ENCODE data around the gene RTKN. TPM values are rescaled to one million over a fixed set of nuclear protein-coding genes. Genes with fewer than 3 reads are reported as not detected.
A peak's percentile ranks its signal among the peaks of the same experiment; 100 is the strongest.

RTKN gene
- total and polyA plus RNA-seq, 2 of the 13 experiments (the other 11 are each of a cell fraction or from before 2014, with no cell fraction given), result 159 to 166 TPM

- TF ChIP-seq CREM (IDR thresholded peaks at IDR 0.05) (peak; percentile 95), CREM (CRISPR knock-in tag; IDR thresholded peaks at IDR 0.05) (no peak), ZNF572 (CRISPR knock-in tag; IDR thresholded peaks at IDR 0.05) (no peak), MBD4 (IDR thresholded peaks at IDR 0.05; ENCODE audit: borderline replicate concordance, low read length) (no peak), NFE2L1 (CRISPR knock-in tag; IDR thresholded peaks at IDR 0.05; ENCODE audit: borderline replicate concordance) (no peak), TIGD3 (CRISPR knock-in tag; IDR thresholded peaks at IDR 0.05; ENCODE audit: borderline replicate concordance) (no peak), ZNF567 (CRISPR knock-in tag; IDR thresholded peaks at IDR 0.05; ENCODE audit: borderline replicate concordance) (0 out of 2 replicates have a peak, but pooled peaks have one; percentile 2), KMT2A (CRISPR knock-in tag; IDR thresholded peaks at IDR 0.05) (no peak), ZNF660 (CRISPR knock-in tag; IDR thresholded peaks at IDR 0.05; ENCODE audit: borderline replicate concordance, low read depth) (no peak), NR2C2 (CRISPR knock-in tag; IDR thresholded peaks at IDR 0.05; ENCODE audit: borderline replicate concordance) (peak; percentile 76), SP2 (CRISPR knock-in tag; IDR thresholded peaks at IDR 0.05) (peak; percentile 95), BORCS8-MEF2B (CRISPR knock-in tag; IDR thresholded peaks at IDR 0.05) (peak; percentile 44; the same call in 1 of the 2 replicates), MXI1 (IDR thresholded peaks at IDR 0.05; ENCODE audit: borderline replicate concordance, low read depth, low read length) (0 out of 3 replicates have a peak, but pooled peaks have one; percentile 11), ZNF776 (CRISPR knock-in tag; IDR thresholded peaks at IDR 0.05) (no peak), MTF2 (CRISPR knock-in tag; IDR thresholded peaks at IDR 0.05; ENCODE audit: borderline replicate concordance) (no peak)
- TF ChIP-seq, protein P1, sequence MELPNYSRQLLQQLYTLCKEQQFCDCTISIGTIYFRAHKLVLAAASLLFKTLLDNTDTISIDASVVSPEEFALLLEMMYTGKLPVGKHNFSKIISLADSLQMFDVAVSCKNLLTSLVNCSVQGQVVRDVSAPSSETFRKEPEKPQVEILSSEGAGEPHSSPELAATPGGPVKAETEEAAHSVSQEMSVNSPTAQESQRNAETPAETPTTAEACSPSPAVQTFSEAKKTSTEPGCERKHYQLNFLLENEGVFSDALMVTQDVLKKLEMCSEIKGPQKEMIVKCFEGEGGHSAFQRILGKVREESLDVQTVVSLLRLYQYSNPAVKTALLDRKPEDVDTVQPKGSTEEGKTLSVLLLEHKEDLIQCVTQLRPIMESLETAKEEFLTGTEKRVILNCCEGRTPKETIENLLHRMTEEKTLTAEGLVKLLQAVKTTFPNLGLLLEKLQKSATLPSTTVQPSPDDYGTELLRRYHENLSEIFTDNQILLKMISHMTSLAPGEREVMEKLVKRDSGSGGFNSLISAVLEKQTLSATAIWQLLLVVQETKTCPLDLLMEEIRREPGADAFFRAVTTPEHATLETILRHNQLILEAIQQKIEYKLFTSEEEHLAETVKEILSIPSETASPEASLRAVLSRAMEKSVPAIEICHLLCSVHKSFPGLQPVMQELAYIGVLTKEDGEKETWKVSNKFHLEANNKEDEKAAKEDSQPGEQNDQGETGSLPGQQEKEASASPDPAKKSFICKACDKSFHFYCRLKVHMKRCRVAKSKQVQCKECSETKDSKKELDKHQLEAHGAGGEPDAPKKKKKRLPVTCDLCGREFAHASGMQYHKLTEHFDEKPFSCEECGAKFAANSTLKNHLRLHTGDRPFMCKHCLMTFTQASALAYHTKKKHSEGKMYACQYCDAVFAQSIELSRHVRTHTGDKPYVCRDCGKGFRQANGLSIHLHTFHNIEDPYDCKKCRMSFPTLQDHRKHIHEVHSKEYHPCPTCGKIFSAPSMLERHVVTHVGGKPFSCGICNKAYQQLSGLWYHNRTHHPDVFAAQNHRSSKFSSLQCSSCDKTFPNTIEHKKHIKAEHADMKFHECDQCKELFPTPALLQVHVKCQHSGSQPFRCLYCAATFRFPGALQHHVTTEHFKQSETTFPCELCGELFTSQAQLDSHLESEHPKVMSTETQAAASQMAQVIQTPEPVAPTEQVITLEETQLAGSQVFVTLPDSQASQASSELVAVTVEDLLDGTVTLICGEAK (IDR thresholded peaks at IDR 0.05), result no peak
- TF ChIP-seq, protein P1 (CRISPR knock-in tag; IDR thresholded peaks at IDR 0.05), result no peak
- TF ChIP-seq, protein P2, sequence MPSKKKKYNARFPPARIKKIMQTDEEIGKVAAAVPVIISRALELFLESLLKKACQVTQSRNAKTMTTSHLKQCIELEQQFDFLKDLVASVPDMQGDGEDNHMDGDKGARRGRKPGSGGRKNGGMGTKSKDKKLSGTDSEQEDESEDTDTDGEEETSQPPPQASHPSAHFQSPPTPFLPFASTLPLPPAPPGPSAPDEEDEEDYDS (CRISPR knock-in tag; IDR thresholded peaks at IDR 0.05), result peak; percentile 92
Observed at GRCh38 chr2:74458132-74458937, 16.6 kb upstream of the RTKN start, which contains the start of gene WBP1 (continued).
